Esophagus muscularis mucosa (tissue), 4 donors: ENCODE data around the gene EXTL2. TPM values are rescaled to one million over a fixed set of nuclear protein-coding genes. Genes with fewer than 3 reads are reported as not detected.
A peak's percentile ranks its signal among the peaks of the same experiment; 100 is the strongest.

ENCODE experiments used
- DNase-seq: peaks from one replicate; pipeline ENCODE4 v3.0.0-alpha.2; 2017; ENCODE audit errors: extremely low spot score
- H3K27ac ChIP-seq, 4 donors: fragments of 200-600 bp; sonication (generic); replicated peaks in 1 of 4; 1 replicate in 3 of 4; 2 replicates in 1 of 4; pipeline ENCODE4 v1.5.1; 2016 to 2019; ENCODE audit warnings: mild to moderate bottlenecking in 1 of 4
- H3K27me3 ChIP-seq, 4 donors: fragments of 200-600 bp; sonication (generic); one replicate each; pipeline versions ENCODE4 v1.5.1 to v1.6.0; 2016 to 2019
- H3K36me3 ChIP-seq, 4 donors: fragments of 200-600 bp; sonication (generic); one replicate each; pipeline ENCODE4 v1.5.1; 2016 to 2019
- H3K4me1 ChIP-seq, 4 donors: fragments of 200-600 bp; sonication (generic); one replicate each; pipeline ENCODE4 v1.5.1; 2016 to 2019
- H3K4me3 ChIP-seq, 4 donors: fragments of 200-600 bp; sonication (generic); 1 replicate in 2 of 4; 2 replicates in 2 of 4; pipeline ENCODE4 v1.5.1; 2016 to 2019; ENCODE audit warnings: mild to moderate bottlenecking in 4 of 4, moderate library complexity in 1 of 4
- H3K9me3 ChIP-seq, 4 donors: fragments of 200-600 bp; sonication (generic); 1 replicate in 3 of 4; 2 replicates in 1 of 4; pipeline ENCODE4 v1.5.1; 2016 to 2019
- EP300 ChIP-seq: sonication (generic); formaldehyde crosslinking; IDR thresholded peaks from one replicate; pipeline ENCODE4 v1.6.1; 2017; ENCODE audit warnings: antibody characterized with exemption
- POLR2A ChIP-seq: fragments of 450-650 bp; IDR thresholded peaks from one replicate; pipeline ENCODE4 v1.6.1; 2017; ENCODE audit warnings: antibody characterized with exemption, moderate library complexity, mild to moderate bottlenecking, low read depth
- POLR2AphosphoS5 ChIP-seq, 2 donors: sonication (generic); formaldehyde crosslinking; IDR thresholded peaks; one replicate each; pipeline ENCODE4 v1.6.1; 2017; ENCODE audit warnings: antibody characterized with exemption in 2 of 2
- WGBS: methylation state at CpG from one replicate; pipeline ENCODE4 v1.1.5; 2018; 5-methylcytosine and 5-hydroxymethylcytosine counted together
- intact Hi-C: fragments of 100-400 bp; cut with DNase I; formaldehyde crosslinking; loops from one replicate; pipeline ENCODE4 v1.15.1; 2023
- total RNA-seq, 4 donors: library from RNA; depleted of rRNA; stranded (reverse); fragments of >200 nt; gene quantifications; one replicate each; pipeline versions ENCODE4 v1.1.0 to v1.2.1, GENCODE V29; 2016
- TF ChIP-seq, protein P1 (sequence below), 3 experiments: fragments of 200-600 bp in 2 of 3; fragments of 450-650 bp in 1 of 3; sonication (generic) in 2 of 3; IDR thresholded peaks; one replicate each; pipeline ENCODE4 v1.5.1; 2017 to 2019; ENCODE audit warnings: antibody characterized with exemption in 3 of 3, mild to moderate bottlenecking in 2 of 3, moderate library complexity in 1 of 3

Gene EXTL2, protein sequence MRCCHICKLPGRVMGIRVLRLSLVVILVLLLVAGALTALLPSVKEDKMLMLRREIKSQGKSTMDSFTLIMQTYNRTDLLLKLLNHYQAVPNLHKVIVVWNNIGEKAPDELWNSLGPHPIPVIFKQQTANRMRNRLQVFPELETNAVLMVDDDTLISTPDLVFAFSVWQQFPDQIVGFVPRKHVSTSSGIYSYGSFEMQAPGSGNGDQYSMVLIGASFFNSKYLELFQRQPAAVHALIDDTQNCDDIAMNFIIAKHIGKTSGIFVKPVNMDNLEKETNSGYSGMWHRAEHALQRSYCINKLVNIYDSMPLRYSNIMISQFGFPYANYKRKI
- total RNA-seq: 10 to 100 TPM; 14.5 to 21.6 (median 17.6) TPM

DNA sequence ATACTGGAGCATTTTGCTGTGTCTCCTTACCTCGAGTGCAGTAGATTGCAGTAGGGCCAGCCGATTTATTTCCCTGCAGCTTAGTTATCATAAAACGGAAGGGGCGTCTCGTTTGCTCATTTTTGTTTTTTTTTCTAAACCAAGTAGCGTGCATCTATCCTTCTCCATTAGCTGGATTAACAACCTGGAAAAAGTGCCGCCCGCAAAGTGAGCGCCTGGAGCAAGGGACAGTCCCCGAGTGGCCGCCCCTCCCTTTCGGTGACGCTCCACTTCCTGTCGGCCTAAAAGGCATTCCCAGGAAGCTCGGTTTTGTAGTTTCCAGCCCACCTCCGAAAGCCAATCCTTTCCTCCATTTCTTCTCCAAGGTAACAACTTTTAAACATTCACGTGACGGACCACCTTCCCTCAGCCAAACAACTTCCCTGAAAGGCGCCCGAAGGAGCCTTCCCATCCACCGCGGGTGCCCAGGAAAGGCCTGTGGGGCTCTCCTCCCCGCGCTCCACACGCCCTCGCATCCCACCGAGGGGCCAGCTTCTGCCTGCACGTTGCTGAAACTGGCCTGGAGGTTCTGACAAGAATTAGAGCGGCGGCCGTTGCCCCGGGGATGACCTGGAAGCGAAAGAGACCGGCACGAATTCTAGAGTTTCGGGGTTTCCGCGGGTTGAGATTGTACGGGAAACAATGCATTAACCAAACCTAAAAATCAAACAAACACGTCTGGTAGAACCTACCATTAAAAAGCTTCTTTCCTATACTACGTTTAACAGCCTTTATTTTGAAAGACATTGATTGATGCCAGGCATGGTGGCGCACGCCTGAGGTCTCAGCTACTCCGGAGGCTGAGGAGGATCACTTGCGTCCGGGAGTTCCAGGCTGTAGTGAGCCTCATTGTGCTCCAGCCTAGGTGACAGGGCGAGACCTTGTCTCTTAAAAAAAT is at the start of gene EXTL2:
Gene EXTL2, minus strand, starts transcription at position 240 of the 937 bp plus-strand sequence. CDS start 6,085 bp downstream, outside the sequence.
- peaks cover 0 to 4% (median 0%) of the 10 kb centered on the region in 4 donors for H3K9me3 ChIP-seq
- intact Hi-C loops: no loop called here
- peak within 1 kb of the TSS; percentile 63 to 91 (median 86) for H3K4me3 ChIP-seq
- H3K4me1 ChIP-seq: peaks cover 11 to 56% (median 54%) of the 10 kb centered on the region in 4 donors
- H3K27me3 ChIP-seq: no peaks in the 10 kb centered on the region
- H3K27ac ChIP-seq: peak within 1 kb of the TSS; percentile 92 to 95 (median 94)
- under 1% methylated on average over 37 of the region's 47 CpGs for WGBS
- H3K36me3 ChIP-seq: peaks cover 0 to 13% (median 9%) of the 10 kb centered on the region in 4 donors
- TF ChIP-seq POLR2AphosphoS5 (IDR thresholded peaks at IDR 0.05) (peak; percentile 65 to 73), POLR2A (no peak)
- peak; percentile 93 for DNase-seq

DNA sequence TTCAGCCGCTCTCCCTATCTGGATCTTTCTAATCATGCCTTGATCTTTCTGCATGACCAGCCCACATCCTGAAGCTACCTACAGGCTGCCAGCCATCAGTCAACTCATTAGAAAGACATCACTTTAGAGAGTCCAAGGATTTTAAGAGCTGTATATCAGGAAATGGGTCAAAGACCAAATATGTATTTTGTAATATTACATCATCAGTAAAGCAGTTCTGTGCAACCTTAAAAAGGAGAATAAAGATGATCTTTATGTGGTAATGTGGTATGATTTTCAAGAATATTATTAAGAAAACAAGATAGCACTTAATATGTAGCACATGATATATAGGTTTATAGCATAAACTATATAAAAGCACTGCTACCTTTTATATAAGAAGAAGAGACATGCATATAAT is 48.9 kb upstream of the EXTL2 start:
- no peak for DNase-seq
- H3K36me3 ChIP-seq: peaks cover 0 to 17% (median 6%) of the 10 kb centered on the region in 4 donors
- H3K27me3 ChIP-seq: no peaks in the 10 kb centered on the region
- H3K4me1 ChIP-seq: peaks cover 0 to 12% (median 5%) of the 10 kb centered on the region in 4 donors
- H3K4me3 ChIP-seq: no peak overlapping the region
- H3K27ac ChIP-seq: no peak overlapping the region
- 100% methylated on average over 1 of the region's 1 CpG for WGBS
- TF ChIP-seq, protein P1, sequence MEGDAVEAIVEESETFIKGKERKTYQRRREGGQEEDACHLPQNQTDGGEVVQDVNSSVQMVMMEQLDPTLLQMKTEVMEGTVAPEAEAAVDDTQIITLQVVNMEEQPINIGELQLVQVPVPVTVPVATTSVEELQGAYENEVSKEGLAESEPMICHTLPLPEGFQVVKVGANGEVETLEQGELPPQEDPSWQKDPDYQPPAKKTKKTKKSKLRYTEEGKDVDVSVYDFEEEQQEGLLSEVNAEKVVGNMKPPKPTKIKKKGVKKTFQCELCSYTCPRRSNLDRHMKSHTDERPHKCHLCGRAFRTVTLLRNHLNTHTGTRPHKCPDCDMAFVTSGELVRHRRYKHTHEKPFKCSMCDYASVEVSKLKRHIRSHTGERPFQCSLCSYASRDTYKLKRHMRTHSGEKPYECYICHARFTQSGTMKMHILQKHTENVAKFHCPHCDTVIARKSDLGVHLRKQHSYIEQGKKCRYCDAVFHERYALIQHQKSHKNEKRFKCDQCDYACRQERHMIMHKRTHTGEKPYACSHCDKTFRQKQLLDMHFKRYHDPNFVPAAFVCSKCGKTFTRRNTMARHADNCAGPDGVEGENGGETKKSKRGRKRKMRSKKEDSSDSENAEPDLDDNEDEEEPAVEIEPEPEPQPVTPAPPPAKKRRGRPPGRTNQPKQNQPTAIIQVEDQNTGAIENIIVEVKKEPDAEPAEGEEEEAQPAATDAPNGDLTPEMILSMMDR (IDR thresholded peaks at IDR 0.05): no peak
- TF ChIP-seq EP300 (no peak), POLR2A (no peak), POLR2AphosphoS5 (IDR thresholded peaks at IDR 0.05) (no peak)
- H3K9me3 ChIP-seq: no peaks in the 10 kb centered on the region
- intact Hi-C loops: no loop called here

DNA sequence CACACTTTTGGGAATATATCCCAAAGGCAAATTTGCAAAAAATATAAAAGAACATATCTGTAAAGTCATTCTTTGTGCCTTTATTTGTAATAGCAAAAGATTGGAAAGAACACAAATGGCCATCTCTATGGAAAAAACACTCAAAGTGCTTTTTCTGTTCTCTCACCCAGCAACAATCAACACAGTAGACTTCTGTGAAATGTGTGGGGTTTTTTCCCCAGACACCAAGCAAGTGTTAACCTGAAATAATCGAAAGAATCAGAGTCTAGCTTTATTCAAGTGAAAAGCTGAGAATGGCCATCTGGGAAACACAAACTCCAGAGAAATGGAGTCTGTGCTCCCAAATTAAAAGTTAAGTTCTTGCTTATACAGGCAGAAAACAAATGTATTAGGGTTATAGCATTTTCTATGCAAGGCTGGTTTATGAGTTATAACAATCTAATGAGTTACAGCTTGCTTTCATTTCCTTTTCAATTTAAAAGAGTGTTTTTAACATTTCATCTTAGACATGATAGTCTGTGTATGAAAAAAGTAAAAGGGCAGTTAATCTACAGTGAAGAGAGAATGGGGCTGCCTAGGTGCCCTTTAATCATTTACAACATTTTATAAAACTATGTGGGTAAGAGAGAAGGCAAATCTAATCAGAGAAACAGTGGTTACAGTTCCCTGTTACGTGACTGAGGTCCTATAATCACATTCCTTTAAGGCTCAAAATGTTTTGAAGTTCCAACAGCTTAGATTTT is 47.8 kb upstream of the EXTL2 start:
- Histone ChIP-seq H3K36me3 (peaks cover 0 to 23% (median 10%) of the 10 kb centered on the region in 4 donors), H3K4me3 (no peak overlapping the region), H3K27ac (no peak overlapping the region), H3K9me3 (no peaks in the 10 kb centered on the region), H3K4me1 (peaks cover 0 to 12% (median 5%) of the 10 kb centered on the region in 4 donors), H3K27me3 (no peaks in the 10 kb centered on the region)
- DNase-seq: no peak
- intact Hi-C loops: no loop called here
- TF ChIP-seq POLR2AphosphoS5 (IDR thresholded peaks at IDR 0.05): no peak
- no peak for TF ChIP-seq EP300
- TF ChIP-seq, protein P1 (IDR thresholded peaks at IDR 0.05): no peak
- TF ChIP-seq POLR2A: no peak
- 69% methylated on average over 2 of the region's 2 CpGs for WGBS

DNA sequence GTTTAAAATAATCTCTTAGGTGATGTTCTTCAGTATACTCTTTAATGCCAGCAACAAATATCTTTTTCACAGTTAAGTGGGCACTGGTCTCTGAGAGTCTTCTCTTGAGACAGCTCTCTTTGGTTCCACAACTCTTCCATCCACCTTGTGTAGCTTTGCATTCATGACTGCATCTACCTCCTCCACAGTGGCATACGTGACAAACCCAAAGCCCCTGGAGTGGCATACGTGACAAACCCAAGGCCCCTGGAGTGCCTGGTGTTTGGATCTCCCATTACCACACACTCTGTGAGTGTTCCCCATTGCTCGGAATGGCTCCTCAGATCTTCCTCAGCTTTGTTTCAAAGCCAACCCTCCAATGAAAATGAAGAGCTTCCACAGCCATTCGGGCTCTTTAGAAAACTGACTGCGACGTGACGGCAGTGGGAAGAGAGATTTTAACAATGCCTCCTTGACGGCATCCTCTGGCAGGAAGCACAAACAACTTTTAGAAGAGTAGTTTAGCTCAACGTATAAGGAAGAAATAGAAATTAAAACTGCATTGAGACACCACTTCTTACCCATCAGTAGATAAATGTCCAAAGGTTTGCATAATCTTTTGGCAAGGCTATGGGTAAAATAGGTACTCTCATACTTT is 47.1 kb upstream of the EXTL2 start:
- no peaks in the 10 kb centered on the region for H3K27me3 ChIP-seq
- peaks cover 0 to 12% (median 5%) of the 10 kb centered on the region in 4 donors for H3K4me1 ChIP-seq
- H3K27ac ChIP-seq: no peak overlapping the region
- H3K36me3 ChIP-seq: peaks cover 0 to 23% (median 10%) of the 10 kb centered on the region in 4 donors
- no peak overlapping the region for H3K4me3 ChIP-seq
- no peak for TF ChIP-seq POLR2AphosphoS5 (IDR thresholded peaks at IDR 0.05)
- no peak for TF ChIP-seq EP300
- TF ChIP-seq POLR2A: no peak
- TF ChIP-seq, protein P1 (IDR thresholded peaks at IDR 0.05): no peak
- no peak for DNase-seq
- WGBS: 96% methylated on average over 9 of the region's 9 CpGs
- intact Hi-C loops: no loop called here
- no peaks in the 10 kb centered on the region for H3K9me3 ChIP-seq
